ENCODE measurements around the gene SLC29A1.

SLC29A1 gene

GRCh38 chr6:44250718-44251123, 27.3 kb downstream of the SLC29A1 start:
- Histone ChIP-seq H3K27ac (ENCODE audit: low read depth, low read length) (no peak overlapping the region), H2AFZ (ENCODE audit: insufficient read depth, low read length, poor library complexity) (no peak overlapping the region), H2BK120ac (ENCODE audit: insufficient read depth, low read length, poor library complexity) (no peak overlapping the region), H2BK5ac (ENCODE audit: low read depth, low read length, poor library complexity) (no peak overlapping the region), H3K4ac (ENCODE audit: low read depth, low read length) (no peak overlapping the region), H3K9me3 (ENCODE audit: insufficient read depth, low read depth, low read length) (no peaks in the 10 kb centered on the region), H4K8ac (ENCODE audit: low read depth, low read length) (no peak overlapping the region), H3K36me3 (ENCODE audit: control insufficient read depth in 1 of 2, insufficient read depth in 2 of 2, low read length in 2 of 2) (peaks cover 43 to 66% of the 10 kb centered on the region in 2 experiments), H4K12ac (ENCODE audit: low read depth, low read length) (no peak overlapping the region), H3K4me2 (ENCODE audit: low read length) (no peak overlapping the region), H3K18ac (ENCODE audit: low read length) (no peak overlapping the region), H3K79me2 (ENCODE audit: control insufficient read depth, insufficient read depth, low read length, poor library complexity) (peaks cover 20% of the 10 kb centered on the region), H3K27me3 (ENCODE audit: insufficient read depth, low read length) (no peaks in the 10 kb centered on the region), H3K4me1 (ENCODE audit: control insufficient read depth in 1 of 2, insufficient read depth in 2 of 2, low read length in 2 of 2) (peaks cover under 1 to 8% of the 10 kb centered on the region in 2 experiments), H3K23ac (ENCODE audit: low read length) (no peak overlapping the region), H4K91ac (ENCODE audit: low read depth, low read length) (no peak overlapping the region), H3K9ac (ENCODE audit: low read length) (no peak overlapping the region), H3K14ac (ENCODE audit: low read length) (no peak overlapping the region), H3K4me3 (ENCODE audit: low read depth, low read length) (no peak overlapping the region), H2AK5ac (ENCODE audit: low read length) (no peak overlapping the region), H3K79me1 (ENCODE audit: low read length) (peaks cover 14% of the 10 kb centered on the region), H2BK12ac (ENCODE audit: low read length) (no peak overlapping the region)
- no CpG with 5 or more reads among the region's 3 CpGs for WGBS (ENCODE audit: extremely low coverage, insufficient coverage, insufficient read length)
- DNase-seq: no peak

- no peak overlapping the region for H3K4me3 ChIP-seq (ENCODE audit: low read depth, low read length)
- H4K91ac ChIP-seq (ENCODE audit: low read depth, low read length): no peak overlapping the region
- H3K9me3 ChIP-seq (ENCODE audit: insufficient read depth, low read depth, low read length): no peaks in the 10 kb centered on the region
- H2AK5ac ChIP-seq (ENCODE audit: low read length): no peak overlapping the region
- no peak overlapping the region for H3K18ac ChIP-seq (ENCODE audit: low read length)
- peak in 1 of 2 donors; percentile 9 for DNase-seq
- no peak overlapping the region for H3K4me2 ChIP-seq (ENCODE audit: low read length)
- peaks cover 9 to 11% of the 10 kb centered on the region in 2 experiments for H3K4me1 ChIP-seq (ENCODE audit: control insufficient read depth in 1 of 2, insufficient read depth in 2 of 2, low read length in 2 of 2)
- H3K4ac ChIP-seq (ENCODE audit: low read depth, low read length): no peak overlapping the region
- H2AFZ ChIP-seq (ENCODE audit: insufficient read depth, low read length, poor library complexity): no peak overlapping the region
- no peak overlapping the region for H2BK12ac ChIP-seq (ENCODE audit: low read length)
- no peak overlapping the region for H4K12ac ChIP-seq (ENCODE audit: low read depth, low read length)
- no peak overlapping the region for H2BK120ac ChIP-seq (ENCODE audit: insufficient read depth, low read length, poor library complexity)
- no peak overlapping the region for H2BK5ac ChIP-seq (ENCODE audit: low read depth, low read length, poor library complexity)
- H3K27ac ChIP-seq (ENCODE audit: low read depth, low read length): no peak overlapping the region
- H3K9ac ChIP-seq (ENCODE audit: low read length): no peak overlapping the region
- no peaks in the 10 kb centered on the region for H3K27me3 ChIP-seq (ENCODE audit: insufficient read depth, low read length)
- H4K8ac ChIP-seq (ENCODE audit: low read depth, low read length): no peak overlapping the region
- peaks cover 11% of the 10 kb centered on the region for H3K79me1 ChIP-seq (ENCODE audit: low read length)
- no peak overlapping the region for H3K14ac ChIP-seq (ENCODE audit: low read length)
- peaks cover 19% of the 10 kb centered on the region for H3K79me2 ChIP-seq (ENCODE audit: control insufficient read depth, insufficient read depth, low read length, poor library complexity)
- H3K23ac ChIP-seq (ENCODE audit: low read length): no peak overlapping the region
- no CpG with 5 or more reads among the region's 14 CpGs for WGBS (ENCODE audit: extremely low coverage, insufficient coverage, insufficient read length)
- H3K36me3 ChIP-seq (ENCODE audit: control insufficient read depth in 1 of 2, insufficient read depth in 2 of 2, low read length in 2 of 2): peaks cover 43 to 69% of the 10 kb centered on the region in 2 experiments
Measured at GRCh38 chr6:44251576-44252524, 28.5 kb downstream of the SLC29A1 start.

GRCh38 chr6:44253307-44254101, 30.1 kb downstream of the SLC29A1 start:
- H3K27ac ChIP-seq (ENCODE audit: low read depth, low read length): no peak overlapping the region
- H3K23ac ChIP-seq (ENCODE audit: low read length): no peak overlapping the region
- peaks cover 13% of the 10 kb centered on the region for H3K79me2 ChIP-seq (ENCODE audit: control insufficient read depth, insufficient read depth, low read length, poor library complexity)
- no peak overlapping the region for H3K4me2 ChIP-seq (ENCODE audit: low read length)
- H4K12ac ChIP-seq (ENCODE audit: low read depth, low read length): no peak overlapping the region
- H3K79me1 ChIP-seq (ENCODE audit: low read length): peaks cover 9% of the 10 kb centered on the region
- no peak overlapping the region for H2AFZ ChIP-seq (ENCODE audit: insufficient read depth, low read length, poor library complexity)
- peaks cover 43 to 71% of the 10 kb centered on the region in 2 experiments for H3K36me3 ChIP-seq (ENCODE audit: control insufficient read depth in 1 of 2, insufficient read depth in 2 of 2, low read length in 2 of 2)
- H3K4ac ChIP-seq (ENCODE audit: low read depth, low read length): no peak overlapping the region
- no peak overlapping the region for H4K8ac ChIP-seq (ENCODE audit: low read depth, low read length)
- H3K9me3 ChIP-seq (ENCODE audit: insufficient read depth, low read depth, low read length): no peaks in the 10 kb centered on the region
- no peak overlapping the region for H3K9ac ChIP-seq (ENCODE audit: low read length)
- H2BK12ac ChIP-seq (ENCODE audit: low read length): no peak overlapping the region
- H3K27me3 ChIP-seq (ENCODE audit: insufficient read depth, low read length): no peaks in the 10 kb centered on the region
- no peak overlapping the region for H2AK5ac ChIP-seq (ENCODE audit: low read length)
- H3K4me1 ChIP-seq (ENCODE audit: control insufficient read depth in 1 of 2, insufficient read depth in 2 of 2, low read length in 2 of 2): peaks cover 9 to 14% of the 10 kb centered on the region in 2 experiments
- WGBS (ENCODE audit: extremely low coverage, insufficient coverage, insufficient read length): no CpG with 5 or more reads among the region's 10 CpGs
- DNase-seq: peak; percentile 33 to 63
- no peak overlapping the region for H3K4me3 ChIP-seq (ENCODE audit: low read depth, low read length)
- H2BK120ac ChIP-seq (ENCODE audit: insufficient read depth, low read length, poor library complexity): no peak overlapping the region
- no peak overlapping the region for H2BK5ac ChIP-seq (ENCODE audit: low read depth, low read length, poor library complexity)
- no peak overlapping the region for H4K91ac ChIP-seq (ENCODE audit: low read depth, low read length)
- H3K14ac ChIP-seq (ENCODE audit: low read length): no peak overlapping the region
- H3K18ac ChIP-seq (ENCODE audit: low read length): no peak overlapping the region

GRCh38 chr6:44254191-44255104, 31.1 kb downstream of the SLC29A1 start:
- no peak overlapping the region for H2AK5ac ChIP-seq (ENCODE audit: low read length)
- peaks cover 45 to 67% of the 10 kb centered on the region in 2 experiments for H3K36me3 ChIP-seq (ENCODE audit: control insufficient read depth in 1 of 2, insufficient read depth in 2 of 2, low read length in 2 of 2)
- H4K12ac ChIP-seq (ENCODE audit: low read depth, low read length): no peak overlapping the region
- peak overlapping the region; percentile 2 for H3K4me3 ChIP-seq (ENCODE audit: low read depth, low read length)
- H2BK120ac ChIP-seq (ENCODE audit: insufficient read depth, low read length, poor library complexity): no peak overlapping the region
- no peak overlapping the region for H2BK12ac ChIP-seq (ENCODE audit: low read length)
- no peak overlapping the region for H4K91ac ChIP-seq (ENCODE audit: low read depth, low read length)
- no peak overlapping the region for H2AFZ ChIP-seq (ENCODE audit: insufficient read depth, low read length, poor library complexity)
- H3K79me2 ChIP-seq (ENCODE audit: control insufficient read depth, insufficient read depth, low read length, poor library complexity): peaks cover 8% of the 10 kb centered on the region
- DNase-seq: peak in 1 of 2 donors; percentile 33
- H2BK5ac ChIP-seq (ENCODE audit: low read depth, low read length, poor library complexity): no peak overlapping the region
- H3K14ac ChIP-seq (ENCODE audit: low read length): no peak overlapping the region
- no peak overlapping the region for H3K4ac ChIP-seq (ENCODE audit: low read depth, low read length)
- no peak overlapping the region for H3K4me2 ChIP-seq (ENCODE audit: low read length)
- H3K27me3 ChIP-seq (ENCODE audit: insufficient read depth, low read length): no peaks in the 10 kb centered on the region
- H3K9ac ChIP-seq (ENCODE audit: low read length): no peak overlapping the region
- no peak overlapping the region for H3K18ac ChIP-seq (ENCODE audit: low read length)
- peaks cover 9% of the 10 kb centered on the region for H3K79me1 ChIP-seq (ENCODE audit: low read length)
- no peak overlapping the region for H3K27ac ChIP-seq (ENCODE audit: low read depth, low read length)
- H3K4me1 ChIP-seq (ENCODE audit: control insufficient read depth in 1 of 2, insufficient read depth in 2 of 2, low read length in 2 of 2): peaks cover 9% of the 10 kb centered on the region in 2 experiments
- H4K8ac ChIP-seq (ENCODE audit: low read depth, low read length): no peak overlapping the region
- H3K23ac ChIP-seq (ENCODE audit: low read length): no peak overlapping the region
- no peaks in the 10 kb centered on the region for H3K9me3 ChIP-seq (ENCODE audit: insufficient read depth, low read depth, low read length)
- no CpG with 5 or more reads among the region's 12 CpGs for WGBS (ENCODE audit: extremely low coverage, insufficient coverage, insufficient read length)
